ENCODE data around the gene SAFB.
"Not testable (repeated sequence)": the region's sequence is repeated elsewhere in the genome, so short reads cannot be mapped to it uniquely, and the experiment has no call there.

GRCh38 chr19:5688262-5688881 lies 65.5 kb downstream of the SAFB start:
- not testable (repeated sequence) for TF ChIP-seq POLR2A, CTCF (IDR thresholded peaks at IDR 0.05)

Data from gastroesophageal sphincter (tissue), 3 donors.